Activated naive CD8-positive, alpha-beta T cell treated with anti-CD3 and anti-CD28 coated beads, Interleukin-2, amount 50 U/mL, for 24 hours (primary cell): ENCODE measurements around the gene RANBP10.
"Not testable (repeated sequence)": the region's sequence is repeated elsewhere in the genome, so short reads cannot be mapped to it uniquely, and the experiment has no call there.

Experiments
- ATAC-seq: fragments of 150-1000 bp; cut with Tn5 transposase; one replicate; pipeline ENCODE4 v1.10.0; 2021
- DNase-seq: peaks from one replicate; pipeline ENCODE4 v3.0.0; 2021
- H3K27ac Mint-ChIP-seq: one replicate; pipeline ENCODE4 v1.8.0; 2021; ENCODE audit warnings: mild to moderate bottlenecking, mixed read lengths
- H3K27me3 Mint-ChIP-seq: one replicate; pipeline ENCODE4 v1.8.0; 2021; ENCODE audit warnings: mixed read lengths
- H3K36me3 Mint-ChIP-seq: one replicate; pipeline ENCODE4 v1.8.0; 2021; ENCODE audit warnings: low read depth, mixed read lengths
- H3K4me1 Mint-ChIP-seq: one replicate; pipeline ENCODE4 v1.8.0; 2021; ENCODE audit warnings: mixed read lengths
- H3K4me3 Mint-ChIP-seq: one replicate; pipeline ENCODE4 v1.8.0; 2021; ENCODE audit warnings: mild to moderate bottlenecking, moderate library complexity, mixed read lengths
- H3K9me3 Mint-ChIP-seq: one replicate; pipeline ENCODE4 v1.8.0; 2021; ENCODE audit warnings: mixed read lengths

The RANBP10 gene

DNA sequence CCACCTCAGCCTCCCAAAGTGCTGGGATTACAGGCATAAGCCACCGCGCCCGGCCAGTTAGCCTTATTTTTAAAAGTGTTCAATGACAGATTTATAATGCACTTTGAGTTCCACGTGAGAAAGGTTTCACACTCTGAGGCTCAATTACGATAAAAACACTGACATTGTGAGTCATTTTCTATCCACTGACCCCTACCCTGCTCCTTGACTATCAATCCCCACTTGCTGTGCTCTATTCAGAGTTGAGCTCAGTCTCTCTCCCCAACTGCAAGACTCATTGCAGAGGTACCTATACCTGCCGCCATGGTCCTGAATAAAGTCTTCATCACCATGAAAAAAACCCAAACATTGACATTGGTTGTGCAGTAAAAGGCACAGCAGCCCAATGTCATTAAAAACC lies 95.8 kb downstream of the RANBP10 start:
- no peaks in the 10 kb centered on the region for H3K9me3 Mint-ChIP-seq
- H3K4me3 Mint-ChIP-seq, result no peak overlapping the region
- DNase-seq, result no peak
- H3K27ac Mint-ChIP-seq, result no peak overlapping the region
- no peak for ATAC-seq
- H3K36me3 Mint-ChIP-seq, result peaks cover 3% of the 10 kb centered on the region
- H3K4me1 Mint-ChIP-seq, result peaks cover 1% of the 10 kb centered on the region
- H3K27me3 Mint-ChIP-seq, result no peaks in the 10 kb centered on the region

DNA sequence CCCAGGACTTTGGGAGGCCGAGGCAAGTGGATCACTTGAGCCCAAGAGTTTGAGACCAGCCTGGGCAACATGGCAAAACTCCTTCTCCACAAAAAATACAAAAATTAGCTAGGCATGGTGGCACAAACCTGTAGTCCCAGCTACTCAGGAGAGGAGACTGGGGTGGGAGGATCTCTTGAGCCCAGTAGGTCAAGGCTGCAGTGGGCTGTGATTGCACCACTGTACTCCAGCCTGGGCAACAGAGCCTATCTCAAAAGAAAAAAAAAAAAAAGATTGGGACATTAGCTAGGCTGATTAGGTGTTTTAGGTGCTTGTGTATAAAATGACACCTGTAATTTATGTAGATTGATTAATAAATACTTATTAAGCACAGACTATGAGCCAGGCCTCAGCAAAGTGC lies 97.3 kb downstream of the RANBP10 start:
- Mint-ChIP-seq H3K27me3 (no peaks in the 10 kb centered on the region), H3K27ac (no peak overlapping the region), H3K36me3 (peaks cover 3% of the 10 kb centered on the region), H3K9me3 (no peaks in the 10 kb centered on the region), H3K4me3 (no peak overlapping the region), H3K4me1 (peaks cover 5% of the 10 kb centered on the region)
- DNase-seq (no peak), ATAC-seq (no peak)

DNA sequence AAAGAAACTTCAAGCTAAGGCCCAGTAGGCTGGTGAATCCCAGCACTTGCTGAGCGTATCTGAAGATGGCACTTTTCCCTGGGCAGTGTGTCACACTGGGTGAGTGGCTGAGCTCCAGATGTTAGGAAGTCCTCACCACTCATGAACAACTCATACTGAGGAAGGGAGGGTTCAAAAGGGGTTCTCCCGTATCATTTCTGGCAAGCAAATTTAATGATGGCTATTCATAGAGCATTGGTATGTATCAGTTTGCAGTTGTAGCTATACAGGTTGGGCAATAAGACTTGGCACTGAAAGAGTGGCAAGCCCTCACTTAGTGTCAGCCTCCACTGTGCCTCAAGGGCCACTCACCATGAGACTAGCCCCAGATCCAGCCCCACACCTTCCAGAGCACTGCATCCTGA lies 98.0 kb downstream of the RANBP10 start:
- ATAC-seq (no peak), DNase-seq (no peak)
- H3K36me3 Mint-ChIP-seq, result peaks cover 5% of the 10 kb centered on the region
- H3K27ac Mint-ChIP-seq, result no peak overlapping the region
- peaks cover 12% of the 10 kb centered on the region for H3K4me1 Mint-ChIP-seq
- no peak overlapping the region for H3K4me3 Mint-ChIP-seq
- H3K9me3 Mint-ChIP-seq, result no peaks in the 10 kb centered on the region
- no peaks in the 10 kb centered on the region for H3K27me3 Mint-ChIP-seq

DNA sequence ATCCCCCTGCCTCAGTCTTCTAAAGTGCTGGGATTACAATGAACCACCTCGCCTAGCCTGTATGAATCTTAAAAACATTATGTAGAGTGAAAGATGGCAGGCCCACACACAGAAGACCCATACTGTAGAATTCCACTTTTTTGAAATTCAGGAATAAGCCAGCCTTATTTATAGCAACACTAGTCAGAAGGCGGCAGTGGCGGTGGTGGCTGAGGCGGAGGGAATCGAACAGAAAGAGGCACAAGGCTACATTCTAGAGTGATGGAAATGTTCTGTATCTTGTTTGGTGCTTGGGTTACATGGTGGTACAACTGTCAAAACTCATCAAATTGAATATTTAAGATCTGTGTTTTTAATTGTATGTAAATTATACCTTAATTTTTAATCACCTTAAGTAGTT lies 98.6 kb downstream of the RANBP10 start:
- H3K4me3 Mint-ChIP-seq, result no peak overlapping the region
- no peak overlapping the region for H3K27ac Mint-ChIP-seq
- no peaks in the 10 kb centered on the region for H3K9me3 Mint-ChIP-seq
- no peaks in the 10 kb centered on the region for H3K27me3 Mint-ChIP-seq
- peaks cover 18% of the 10 kb centered on the region for H3K4me1 Mint-ChIP-seq
- no peak for DNase-seq
- no peak for ATAC-seq
- peaks cover 7% of the 10 kb centered on the region for H3K36me3 Mint-ChIP-seq

DNA sequence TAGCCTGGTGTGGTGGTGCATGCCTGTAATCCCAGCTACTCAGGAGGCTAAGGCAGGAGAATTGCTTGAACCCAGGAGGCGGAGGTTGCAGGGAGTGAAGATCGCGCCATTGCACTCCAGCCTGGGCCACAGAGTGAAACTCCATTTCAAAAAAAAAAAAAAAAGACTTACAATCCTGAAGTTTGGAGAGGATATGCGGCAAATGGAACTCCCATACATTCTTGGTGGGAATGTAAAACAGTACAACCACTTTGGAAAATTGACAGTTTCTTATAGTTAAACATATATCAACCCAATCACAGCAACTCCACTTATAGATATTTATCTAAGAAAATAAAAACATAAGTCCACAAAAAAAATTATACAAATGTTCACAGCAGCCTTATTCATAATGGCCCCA lies 99.2 kb downstream of the RANBP10 start:
- ATAC-seq, result no peak

DNA sequence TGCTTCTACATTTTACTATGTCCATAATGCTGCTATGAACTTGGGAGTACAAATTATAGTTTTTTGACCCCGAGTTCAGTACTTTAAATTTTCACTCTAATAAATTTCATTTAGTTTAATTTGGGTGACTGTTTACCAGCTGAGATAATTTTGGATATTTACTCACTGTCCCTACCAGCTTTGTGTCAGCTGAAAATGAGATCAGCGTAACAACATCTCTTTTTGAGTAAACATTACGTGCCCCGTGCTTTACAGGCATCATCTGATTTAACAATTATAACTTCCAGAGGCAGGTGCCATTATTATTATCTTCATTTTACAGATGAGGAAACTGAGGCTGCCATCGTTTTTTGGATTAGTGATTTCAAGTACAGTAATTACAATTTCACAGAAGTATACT lies 102.2 kb downstream of the RANBP10 start:
- H3K27me3 Mint-ChIP-seq, result no peaks in the 10 kb centered on the region
- DNase-seq, result no peak
- no peak overlapping the region for H3K4me3 Mint-ChIP-seq
- peaks cover 3% of the 10 kb centered on the region for H3K36me3 Mint-ChIP-seq
- peaks cover 19% of the 10 kb centered on the region for H3K4me1 Mint-ChIP-seq
- H3K27ac Mint-ChIP-seq, result peak overlapping the region; percentile 38
- no peaks in the 10 kb centered on the region for H3K9me3 Mint-ChIP-seq
- ATAC-seq, result no peak

More for the DNA sequence above, 99.2 kb downstream of the RANBP10 start:
- Mint-ChIP-seq H3K4me3 (no peak overlapping the region), H3K4me1 (peaks cover 19% of the 10 kb centered on the region), H3K36me3 (peaks cover 7% of the 10 kb centered on the region), H3K27ac (no peak overlapping the region), H3K27me3 (no peaks in the 10 kb centered on the region), H3K9me3 (no peaks in the 10 kb centered on the region)
- DNase-seq, result no peak

DNA sequence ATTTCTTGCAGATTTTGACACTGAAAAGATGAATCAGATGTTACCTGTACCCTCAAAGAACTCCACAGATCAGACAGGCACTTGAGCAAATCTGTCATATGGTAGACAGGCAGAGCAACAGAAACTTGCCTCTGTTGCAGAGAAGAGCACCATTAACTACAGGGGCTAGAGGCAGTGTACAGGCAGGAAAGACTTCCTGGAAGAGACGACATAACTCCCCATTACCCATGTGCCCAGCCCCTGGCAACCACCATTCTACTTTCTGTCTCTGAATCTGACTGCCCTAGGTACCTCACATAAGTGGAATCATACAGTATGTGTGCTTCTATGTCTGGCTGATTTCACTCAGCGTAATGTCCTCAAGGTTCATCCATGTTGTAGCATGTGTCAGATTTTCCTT lies 102.7 kb downstream of the RANBP10 start:
- no peaks in the 10 kb centered on the region for H3K27me3 Mint-ChIP-seq
- peak; percentile 57 for ATAC-seq
- no peak for DNase-seq
- H3K27ac Mint-ChIP-seq, result peak overlapping the region; percentile 38
- peaks cover 19% of the 10 kb centered on the region for H3K4me1 Mint-ChIP-seq
- H3K36me3 Mint-ChIP-seq, result peaks cover 5% of the 10 kb centered on the region
- no peak overlapping the region for H3K4me3 Mint-ChIP-seq
- H3K9me3 Mint-ChIP-seq, result peaks cover 2% of the 10 kb centered on the region

DNA sequence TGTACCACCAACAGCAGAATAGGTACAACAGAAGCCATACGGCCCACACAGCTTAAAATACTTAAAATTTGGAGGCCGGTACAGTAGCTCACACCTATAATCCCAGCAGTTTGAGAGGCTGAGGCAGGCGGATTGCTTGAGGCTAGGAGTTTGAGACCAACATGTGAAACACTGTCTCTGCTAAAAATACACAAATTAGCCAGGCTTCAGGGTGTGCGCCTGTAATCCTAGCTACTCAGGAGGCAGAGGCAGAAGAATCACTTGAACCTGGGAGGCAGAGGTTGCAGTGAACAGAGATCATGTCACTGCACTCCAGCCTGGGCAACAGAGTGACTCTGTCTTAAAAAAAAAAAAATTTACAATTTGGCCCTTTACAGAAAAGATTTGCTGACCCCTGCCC lies 104.2 kb downstream of the RANBP10 start:
- H3K36me3 Mint-ChIP-seq, result peaks cover 10% of the 10 kb centered on the region

DNA sequence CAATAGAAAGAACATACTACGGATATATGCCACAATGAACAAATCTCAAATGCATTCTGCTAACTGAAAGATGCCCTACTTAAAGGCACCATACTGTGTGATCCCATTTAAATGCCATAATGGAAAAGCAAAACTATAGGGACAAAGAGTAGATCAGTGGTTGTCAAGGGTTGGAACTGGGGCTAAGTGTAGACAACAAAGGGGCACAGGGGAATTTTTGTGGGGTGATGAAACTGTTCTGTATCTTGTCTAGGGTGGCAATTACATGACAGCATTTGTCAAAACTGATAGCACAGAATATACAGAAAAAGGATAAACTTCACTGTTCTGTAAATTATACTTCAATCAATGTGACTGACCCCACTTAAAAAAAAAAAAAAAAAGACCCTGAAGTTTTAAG lies 104.9 kb downstream of the RANBP10 start:
- peaks cover 19% of the 10 kb centered on the region for H3K4me1 Mint-ChIP-seq
- no peaks in the 10 kb centered on the region for H3K27me3 Mint-ChIP-seq
- H3K9me3 Mint-ChIP-seq, result peaks cover 3% of the 10 kb centered on the region
- no peak overlapping the region for H3K27ac Mint-ChIP-seq
- H3K36me3 Mint-ChIP-seq, result peaks cover 10% of the 10 kb centered on the region
- ATAC-seq, result no peak
- H3K4me3 Mint-ChIP-seq, result no peak overlapping the region
- no peak for DNase-seq

More for the DNA sequence above, 104.2 kb downstream of the RANBP10 start:
- Mint-ChIP-seq H3K27ac (no peak overlapping the region), H3K4me1 (peaks cover 19% of the 10 kb centered on the region), H3K9me3 (peaks cover 3% of the 10 kb centered on the region), H3K27me3 (no peaks in the 10 kb centered on the region), H3K4me3 (no peak overlapping the region)
- no peak for ATAC-seq
- DNase-seq, result no peak

DNA sequence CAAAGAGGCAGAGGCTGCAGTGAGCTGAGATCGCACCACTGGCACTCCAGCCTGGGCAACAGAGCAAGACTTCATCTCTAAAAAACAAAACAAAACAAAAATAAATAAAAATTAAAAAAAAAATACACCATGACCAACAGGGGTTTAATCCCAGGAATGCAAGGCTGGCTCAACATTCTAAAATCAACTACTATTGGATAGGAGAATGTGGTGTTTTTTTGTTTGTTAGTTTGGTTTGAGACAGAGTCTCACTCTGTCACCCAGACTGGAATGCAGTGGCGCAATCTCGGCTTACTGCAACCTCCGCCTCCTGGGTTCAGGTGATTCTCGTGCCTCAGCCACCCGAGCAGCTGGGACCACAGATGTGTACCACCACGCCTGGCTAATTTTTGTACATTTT lies 107.1 kb downstream of the RANBP10 start:
- Mint-ChIP-seq H3K4me1 (peaks cover 16% of the 10 kb centered on the region), H3K4me3 (no peak overlapping the region), H3K36me3 (peaks cover 10% of the 10 kb centered on the region), H3K9me3 (peaks cover 3% of the 10 kb centered on the region), H3K27ac (no peak overlapping the region), H3K27me3 (no peaks in the 10 kb centered on the region)
- ATAC-seq (no peak), DNase-seq (no peak)

DNA sequence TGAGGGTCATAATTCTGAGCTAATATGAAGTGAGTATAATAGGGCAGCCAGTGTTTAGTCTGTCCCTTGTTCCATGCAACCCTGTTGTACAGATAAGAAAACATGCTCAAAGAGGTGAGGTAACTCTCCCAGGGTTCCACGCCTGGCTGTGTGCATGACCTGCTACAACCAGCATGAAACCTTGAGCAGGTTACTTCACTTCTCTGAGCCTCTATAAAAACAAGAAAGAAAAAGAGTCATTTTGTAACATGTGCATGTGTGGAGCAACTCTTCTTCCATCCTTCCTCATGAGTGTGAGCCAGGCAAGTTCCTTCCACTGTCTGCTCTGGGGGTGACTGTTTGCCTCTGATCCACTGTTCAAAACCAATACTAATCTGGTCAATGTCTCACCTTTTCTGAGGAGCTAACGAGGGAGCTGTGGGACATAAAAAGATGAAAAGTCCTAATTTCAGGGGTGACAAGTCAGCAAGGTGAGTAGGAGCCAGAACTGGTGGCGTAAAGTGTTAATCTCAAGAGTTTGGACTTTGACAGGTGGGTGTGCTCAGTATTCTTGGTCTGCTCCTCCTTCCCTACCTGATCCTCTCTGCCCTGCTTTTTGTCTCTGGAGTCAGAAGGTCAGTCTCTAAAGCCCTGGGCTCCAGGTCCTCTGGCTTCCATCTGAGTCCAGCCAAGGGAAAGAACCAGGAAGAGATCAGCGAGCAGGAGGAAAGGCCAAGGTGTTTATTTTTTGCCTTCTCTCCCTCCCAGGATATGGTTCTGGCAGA lies 108.8 kb downstream of the RANBP10 start:
- Mint-ChIP-seq H3K36me3 (peaks cover 6% of the 10 kb centered on the region), H3K27me3 (no peaks in the 10 kb centered on the region), H3K27ac (no peak overlapping the region), H3K9me3 (peaks cover 3% of the 10 kb centered on the region), H3K4me1 (no peaks in the 10 kb centered on the region), H3K4me3 (no peak overlapping the region)
- DNase-seq (no peak), ATAC-seq (no peak)

DNA sequence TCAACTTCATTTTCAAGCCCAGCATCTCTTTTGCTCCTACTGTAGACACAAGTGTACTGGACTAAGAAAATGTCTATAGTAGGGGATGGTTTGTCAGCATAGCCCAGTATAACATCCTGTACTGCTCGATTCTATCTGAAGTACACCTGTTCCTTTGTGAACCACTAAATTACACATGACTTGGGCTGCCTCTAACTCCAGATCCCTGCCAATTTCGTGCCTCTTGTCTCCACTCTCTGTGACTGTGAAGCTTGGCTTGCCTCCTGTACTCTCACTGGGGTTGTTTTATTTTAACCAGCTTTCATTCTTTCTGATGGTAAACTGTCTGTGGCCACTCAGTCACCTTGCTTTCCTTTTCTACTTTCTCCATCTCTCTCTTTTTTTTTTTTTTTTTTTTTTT lies 111.7 kb downstream of the RANBP10 start:
- Mint-ChIP-seq H3K36me3 (peaks cover 6% of the 10 kb centered on the region), H3K4me1 (no peaks in the 10 kb centered on the region), H3K4me3 (no peak overlapping the region), H3K9me3 (peaks cover 3% of the 10 kb centered on the region), H3K27ac (no peak overlapping the region), H3K27me3 (no peaks in the 10 kb centered on the region)
- ATAC-seq, result no peak
- no peak for DNase-seq

DNA sequence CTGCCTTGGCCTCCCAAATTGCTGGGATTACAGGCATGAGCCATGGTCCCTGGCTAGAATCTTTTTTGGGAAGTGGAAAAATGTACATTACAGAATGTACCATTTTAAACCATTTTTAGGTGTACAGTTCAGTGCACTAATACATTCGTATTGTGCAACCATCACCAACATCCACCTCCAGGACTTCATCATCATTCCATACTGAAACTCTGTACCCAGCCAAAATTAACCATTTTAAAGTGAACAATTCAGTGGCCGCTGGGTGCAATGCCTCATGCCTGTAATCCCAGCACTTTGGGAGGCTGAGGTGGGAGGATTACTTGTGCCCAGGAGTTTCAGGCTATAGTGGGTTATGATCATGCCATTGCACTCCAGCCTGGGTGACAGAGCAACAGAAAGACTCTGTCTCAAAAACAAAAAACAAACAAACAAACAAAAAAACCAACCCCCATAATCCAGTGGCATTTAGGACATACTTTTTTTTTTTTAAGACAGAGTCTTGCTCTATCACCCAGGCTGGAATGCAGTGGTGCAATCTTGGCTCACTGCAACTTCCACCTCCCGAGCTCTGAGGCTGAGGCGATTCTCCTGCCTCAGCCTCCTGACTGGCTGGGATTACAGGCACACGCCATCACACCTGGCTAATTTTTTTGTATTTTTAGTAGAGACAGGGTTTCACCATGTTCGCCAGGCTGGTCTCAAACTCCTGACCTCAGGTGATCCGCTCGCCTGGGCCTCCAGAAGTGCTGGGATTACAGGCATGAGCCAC lies 112.7 kb downstream of the RANBP10 start:
- H3K9me3 Mint-ChIP-seq, H3K27ac Mint-ChIP-seq, H3K4me1 Mint-ChIP-seq, H3K36me3 Mint-ChIP-seq, DNase-seq, H3K4me3 Mint-ChIP-seq, H3K27me3 Mint-ChIP-seq, ATAC-seq: not testable (repeated sequence)

DNA sequence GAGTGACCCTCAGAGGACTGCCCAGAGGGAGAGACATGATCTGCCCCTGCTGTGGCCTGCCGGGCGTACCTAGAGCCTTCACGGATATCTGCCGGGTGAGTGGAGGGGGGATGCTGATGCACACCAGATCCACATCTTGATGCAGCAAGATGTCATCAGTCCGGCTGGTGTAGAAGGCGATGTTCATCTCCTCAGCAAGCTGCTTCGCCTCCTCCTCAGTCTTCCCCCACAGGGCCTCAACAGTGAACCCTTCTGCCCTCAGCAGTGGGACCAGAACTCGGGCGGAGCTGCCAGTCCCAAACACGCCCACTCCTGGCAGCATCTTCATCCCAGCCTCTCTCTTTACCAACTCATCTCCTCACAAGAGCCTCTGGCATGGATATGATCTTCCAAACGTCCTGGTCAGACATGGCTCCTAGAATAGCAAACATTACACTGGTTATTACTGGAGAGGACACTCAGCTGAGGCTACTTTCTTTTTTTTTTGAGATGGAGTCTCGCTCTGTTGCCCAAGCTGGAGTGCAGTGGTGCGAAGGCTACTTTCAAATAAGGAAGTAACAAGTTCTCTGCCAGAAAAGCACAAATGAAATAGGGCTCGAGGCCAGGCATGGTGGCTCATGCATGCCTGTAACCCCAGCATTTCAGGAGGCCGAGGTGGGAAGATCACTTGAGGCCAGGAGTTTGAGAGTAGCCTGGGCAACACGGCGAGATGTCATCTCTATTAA lies 120.8 kb downstream of the RANBP10 start:
- Mint-ChIP-seq H3K36me3 (peaks cover 15% of the 10 kb centered on the region), H3K27me3 (no peaks in the 10 kb centered on the region), H3K4me1 (peaks cover 3% of the 10 kb centered on the region), H3K9me3 (no peaks in the 10 kb centered on the region), H3K27ac (no peak overlapping the region), H3K4me3 (no peak overlapping the region)
- no peak for ATAC-seq
- DNase-seq, result no peak

DNA sequence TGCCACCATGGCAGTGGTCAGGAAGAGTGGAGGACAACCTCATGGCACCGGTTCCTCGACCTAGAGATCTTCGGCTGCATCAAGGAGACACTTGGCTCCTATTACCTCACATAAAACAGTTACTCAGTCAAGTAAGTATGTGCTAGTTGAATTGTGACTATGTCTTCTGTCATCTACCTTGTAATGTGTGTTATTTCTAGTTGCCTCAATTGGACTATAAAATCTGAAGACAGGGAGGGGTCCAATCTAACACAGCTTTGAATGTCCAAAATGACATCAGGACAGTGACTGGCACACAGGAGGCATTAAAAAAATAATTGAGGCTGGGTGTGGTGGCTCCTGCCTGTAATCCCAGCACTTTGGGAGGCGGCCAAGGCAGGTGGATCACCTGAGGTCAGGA lies 122.6 kb downstream of the RANBP10 start:
- H3K9me3 Mint-ChIP-seq, result no peaks in the 10 kb centered on the region
- H3K27me3 Mint-ChIP-seq, result no peaks in the 10 kb centered on the region
- ATAC-seq (no peak), DNase-seq (no peak)
- H3K4me1 Mint-ChIP-seq, result peaks cover 3% of the 10 kb centered on the region
- peaks cover 15% of the 10 kb centered on the region for H3K36me3 Mint-ChIP-seq
- no peak overlapping the region for H3K27ac Mint-ChIP-seq
- no peak overlapping the region for H3K4me3 Mint-ChIP-seq
